ENCODE measurements around the gene MAD2L1BP.
"Not testable (repeated sequence)": the region's sequence is repeated elsewhere in the genome, so short reads cannot be mapped to it uniquely, and the experiment has no call there.

Gene MAD2L1BP

DNA sequence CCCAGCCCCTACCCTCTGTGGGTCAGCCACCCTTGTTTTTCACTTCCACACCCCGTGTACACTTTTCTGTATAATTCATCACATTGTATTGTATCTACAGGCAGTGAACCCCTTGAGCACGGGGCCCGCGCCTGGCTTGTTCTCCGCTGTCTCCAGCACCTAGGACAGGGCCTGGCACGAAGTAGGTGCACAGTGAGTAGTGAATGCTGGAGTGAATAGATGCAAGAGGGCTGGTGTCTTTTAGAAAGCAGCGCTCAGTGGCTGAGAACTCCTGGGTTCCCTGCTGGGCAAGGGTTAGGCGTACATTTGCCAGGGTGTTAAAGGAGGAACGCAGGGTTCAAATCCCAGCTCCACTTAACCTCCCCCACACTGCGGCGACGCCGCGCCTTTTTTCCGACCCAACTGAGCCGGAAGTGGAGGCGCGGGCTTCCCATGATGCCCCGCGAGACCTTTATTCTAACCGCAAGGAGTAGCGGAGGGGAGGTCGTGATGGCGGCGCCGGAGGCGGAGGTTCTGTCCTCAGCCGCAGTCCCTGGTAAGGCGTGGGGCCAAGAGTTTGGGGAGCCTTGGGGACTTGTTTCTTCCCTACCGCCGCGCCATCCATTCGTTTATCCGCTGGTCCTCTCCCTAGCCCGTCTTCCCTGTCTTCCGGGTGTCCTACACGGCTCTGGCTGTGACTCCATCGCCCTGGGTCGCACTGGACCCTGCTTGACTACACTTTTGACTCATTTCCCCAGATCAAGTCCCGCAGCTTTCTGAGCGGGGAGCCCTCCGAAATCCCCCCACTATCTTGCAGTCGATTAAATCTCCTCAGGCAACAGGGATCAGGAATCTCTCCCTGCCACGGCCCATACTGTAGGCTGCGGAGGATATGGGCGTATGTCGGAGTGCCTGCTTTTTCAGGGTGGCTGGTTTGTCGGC, at the start of gene MAD2L1BP:
Gene MAD2L1BP, plus strand, starts transcription at position 454 of the 921 bp plus-strand sequence. Its CDS starts 36 bp downstream, at position 490.
- no peaks in the 10 kb centered on the region for H3K27me3 Mint-ChIP-seq
- ATAC-seq (ENCODE audit: low read depth) (peak; percentile 92), DNase-seq (ENCODE audit: low spot score in 2 of 2) (peak; percentile 66 to 71)
- H3K27ac Mint-ChIP-seq, result peak within 1 kb of the TSS; percentile 96
- peak within 1 kb of the TSS; percentile 95 for H3K4me3 Mint-ChIP-seq
- H3K9me3 Mint-ChIP-seq, result no peaks in the 10 kb centered on the region
- H3K4me1 Mint-ChIP-seq, result peaks cover 31% of the 10 kb centered on the region
- H3K36me3 Mint-ChIP-seq, result peaks cover 11% of the 10 kb centered on the region

DNA sequence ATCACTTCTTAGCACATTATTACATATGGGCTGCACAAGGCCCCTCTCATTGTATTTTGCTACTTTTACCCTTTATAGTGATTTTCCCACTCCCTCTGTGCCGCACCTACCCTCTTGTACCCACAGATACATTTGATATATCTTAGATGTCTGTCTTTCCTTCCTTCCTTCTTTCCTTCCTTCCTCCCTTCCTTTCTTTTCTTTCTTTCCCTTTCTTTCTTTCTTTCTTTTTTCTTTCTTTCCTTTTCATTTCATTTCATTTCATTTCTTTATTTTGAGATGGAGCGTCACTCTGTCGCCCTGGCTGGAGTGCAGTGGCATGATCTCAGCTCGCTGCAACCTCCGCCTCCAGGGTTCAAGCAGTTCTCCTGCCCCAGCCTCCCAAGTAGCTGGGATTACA, 47.4 kb upstream of the MAD2L1BP start:
- Mint-ChIP-seq H3K4me3 (no peak overlapping the region), H3K36me3 (peaks cover 24% of the 10 kb centered on the region), H3K4me1 (peaks cover 5% of the 10 kb centered on the region), H3K9me3 (no peaks in the 10 kb centered on the region), H3K27me3 (no peaks in the 10 kb centered on the region), H3K27ac (no peak overlapping the region)
- DNase-seq (ENCODE audit: low spot score in 2 of 2) (no peak), ATAC-seq (ENCODE audit: low read depth) (no peak)

- DNase-seq (ENCODE audit: low spot score in 2 of 2); ATAC-seq (ENCODE audit: low read depth); H3K27me3 Mint-ChIP-seq; H3K4me1 Mint-ChIP-seq; H3K4me3 Mint-ChIP-seq; H3K27ac Mint-ChIP-seq; H3K9me3 Mint-ChIP-seq: not testable (repeated sequence)
- peaks cover 18% of the 10 kb centered on the region for H3K36me3 Mint-ChIP-seq
These were observed 46.1 kb upstream of the MAD2L1BP start for GRCh38 chr6:43589564-43589963.

DNA sequence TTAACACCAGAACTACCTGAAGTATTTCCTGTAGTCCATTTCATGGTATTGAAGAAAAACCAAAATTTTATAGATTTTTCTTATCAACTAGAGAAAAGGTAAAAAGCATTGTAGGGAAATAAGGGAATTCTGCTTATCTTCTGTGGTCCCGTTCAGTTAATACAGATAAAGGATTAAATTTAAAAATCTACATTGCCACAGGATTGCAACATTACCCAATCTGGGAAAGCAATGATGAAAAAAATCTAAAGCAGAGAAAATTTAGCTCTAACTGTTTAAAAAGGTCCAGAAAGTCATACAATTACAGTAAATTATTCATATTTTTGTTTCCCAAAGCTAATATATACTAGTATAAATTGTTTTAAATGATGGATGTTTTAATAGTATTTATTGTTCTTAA, 41.7 kb upstream of the MAD2L1BP start:
- Mint-ChIP-seq H3K4me3 (no peak overlapping the region), H3K27me3 (no peaks in the 10 kb centered on the region), H3K4me1 (no peaks in the 10 kb centered on the region), H3K27ac (no peak overlapping the region), H3K9me3 (no peaks in the 10 kb centered on the region), H3K36me3 (peaks cover 11% of the 10 kb centered on the region)
- DNase-seq (ENCODE audit: low spot score in 2 of 2) (no peak), ATAC-seq (ENCODE audit: low read depth) (no peak)

- H3K4me1 Mint-ChIP-seq, result no peaks in the 10 kb centered on the region
- ATAC-seq (ENCODE audit: low read depth) (no peak), DNase-seq (ENCODE audit: low spot score in 2 of 2) (no peak)
- no peak overlapping the region for H3K27ac Mint-ChIP-seq
- no peak overlapping the region for H3K4me3 Mint-ChIP-seq
- H3K27me3 Mint-ChIP-seq, result no peaks in the 10 kb centered on the region
- H3K36me3 Mint-ChIP-seq, result peaks cover 22% of the 10 kb centered on the region
- H3K9me3 Mint-ChIP-seq, result no peaks in the 10 kb centered on the region
These were observed 35.0 kb upstream of the MAD2L1BP start for GRCh38 chr6:43600595-43600994.

DNA sequence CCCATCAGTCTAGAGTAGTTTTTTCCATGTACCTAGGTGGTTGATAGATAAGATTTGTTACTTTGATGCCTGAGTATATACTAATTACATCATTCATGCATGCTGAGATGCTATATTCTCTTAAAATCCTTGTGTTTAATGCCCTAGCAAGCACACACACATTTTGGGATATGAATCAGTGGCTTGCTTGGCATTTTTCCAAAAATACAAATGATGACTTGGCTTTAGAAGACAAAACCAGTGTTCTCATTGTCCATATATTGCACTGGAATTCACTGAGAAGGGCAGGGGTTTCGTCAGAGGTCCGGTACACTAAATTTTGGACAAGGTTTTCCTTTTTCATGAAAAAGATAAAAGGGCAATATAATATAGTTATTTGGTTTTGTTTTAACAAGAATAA, 31.5 kb upstream of the MAD2L1BP start:
- no peak overlapping the region for H3K4me3 Mint-ChIP-seq
- ATAC-seq (ENCODE audit: low read depth), result no peak
- no peak overlapping the region for H3K27ac Mint-ChIP-seq
- H3K36me3 Mint-ChIP-seq, result peaks cover 28% of the 10 kb centered on the region
- peaks cover 9% of the 10 kb centered on the region for H3K4me1 Mint-ChIP-seq
- no peaks in the 10 kb centered on the region for H3K9me3 Mint-ChIP-seq
- H3K27me3 Mint-ChIP-seq, result no peaks in the 10 kb centered on the region
- DNase-seq (ENCODE audit: low spot score in 2 of 2), result no peak

GRCh38 chr6:43606019-43606418, 29.6 kb upstream of the MAD2L1BP start:
- no peak overlapping the region for H3K4me3 Mint-ChIP-seq
- ATAC-seq (ENCODE audit: low read depth) (no peak), DNase-seq (ENCODE audit: low spot score in 2 of 2) (no peak)
- H3K9me3 Mint-ChIP-seq, result no peaks in the 10 kb centered on the region
- H3K27me3 Mint-ChIP-seq, result no peaks in the 10 kb centered on the region
- peaks cover 27% of the 10 kb centered on the region for H3K36me3 Mint-ChIP-seq
- peaks cover 11% of the 10 kb centered on the region for H3K4me1 Mint-ChIP-seq
- H3K27ac Mint-ChIP-seq, result no peak overlapping the region

DNA sequence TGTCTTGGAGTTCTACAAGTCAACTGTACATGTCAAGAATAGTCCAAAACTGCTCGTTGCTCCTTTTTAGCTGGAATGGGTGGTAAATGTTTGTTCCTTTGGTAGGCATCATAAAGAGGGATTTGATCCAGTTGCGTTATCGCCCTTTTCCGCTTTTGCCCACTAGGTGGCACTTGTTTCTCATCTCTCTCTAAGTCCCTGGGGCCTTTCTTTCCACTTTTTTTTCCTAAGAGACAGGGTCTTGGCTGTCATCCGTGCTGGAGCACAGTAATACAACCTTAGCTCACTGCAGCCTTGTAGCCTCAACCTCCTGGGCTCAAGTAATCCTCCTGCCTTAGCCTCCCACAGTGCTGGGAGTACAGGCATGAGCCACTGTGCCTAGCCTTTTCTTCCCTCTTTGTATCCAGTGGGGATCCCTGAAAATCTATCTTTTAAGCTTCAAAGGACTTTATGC, 27.3 kb upstream of the MAD2L1BP start:
- peak; percentile 39 to 49 for DNase-seq (ENCODE audit: low spot score in 2 of 2)
- Mint-ChIP-seq H3K27ac (peak overlapping the region; percentile 16), H3K9me3 (no peaks in the 10 kb centered on the region), H3K4me1 (peaks cover 11% of the 10 kb centered on the region), H3K27me3 (no peaks in the 10 kb centered on the region), H3K36me3 (peaks cover 26% of the 10 kb centered on the region), H3K4me3 (no peak overlapping the region)
- peak; percentile 45 for ATAC-seq (ENCODE audit: low read depth)

DNA sequence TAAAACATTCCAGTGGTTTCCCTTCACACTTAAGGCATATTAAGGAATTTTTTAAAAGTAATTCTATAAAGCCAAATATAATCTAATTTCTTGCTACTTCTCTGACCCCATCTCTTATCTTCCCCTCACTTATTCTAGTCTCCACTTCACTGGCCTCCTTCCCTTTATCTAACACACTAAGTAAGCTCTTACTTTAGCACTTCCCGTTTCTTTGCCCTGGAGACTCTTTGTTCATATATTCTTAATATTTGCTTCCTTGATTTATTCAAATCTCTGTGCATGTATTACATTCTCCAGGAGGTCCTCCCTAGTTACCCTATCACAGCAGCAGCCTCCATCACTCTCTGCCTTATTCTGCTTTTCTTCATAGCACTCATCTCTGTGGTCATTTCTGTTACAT, 26.8 kb upstream of the MAD2L1BP start:
- Mint-ChIP-seq H3K36me3 (peaks cover 29% of the 10 kb centered on the region), H3K27ac (peak overlapping the region; percentile 3), H3K27me3 (no peaks in the 10 kb centered on the region), H3K4me3 (no peak overlapping the region), H3K9me3 (no peaks in the 10 kb centered on the region), H3K4me1 (peaks cover 11% of the 10 kb centered on the region)
- ATAC-seq (ENCODE audit: low read depth) (peak; percentile 77), DNase-seq (ENCODE audit: low spot score in 2 of 2) (no peak)

- no peak overlapping the region for H3K4me3 Mint-ChIP-seq
- no peaks in the 10 kb centered on the region for H3K27me3 Mint-ChIP-seq
- H3K4me1 Mint-ChIP-seq, result peaks cover 11% of the 10 kb centered on the region
- ATAC-seq (ENCODE audit: low read depth) (no peak), DNase-seq (ENCODE audit: low spot score in 2 of 2) (no peak)
- peaks cover 30% of the 10 kb centered on the region for H3K36me3 Mint-ChIP-seq
- H3K27ac Mint-ChIP-seq, result no peak overlapping the region
- no peaks in the 10 kb centered on the region for H3K9me3 Mint-ChIP-seq
These were observed 26.2 kb upstream of the MAD2L1BP start for GRCh38 chr6:43609402-43609801.

GRCh38 chr6:43610431-43610830, 25.2 kb upstream of the MAD2L1BP start:
- DNase-seq (ENCODE audit: low spot score in 2 of 2) (no peak), ATAC-seq (ENCODE audit: low read depth) (no peak)
- Mint-ChIP-seq H3K36me3 (peaks cover 27% of the 10 kb centered on the region), H3K4me1 (peaks cover 11% of the 10 kb centered on the region), H3K27me3 (no peaks in the 10 kb centered on the region), H3K9me3 (no peaks in the 10 kb centered on the region), H3K27ac (no peak overlapping the region), H3K4me3 (no peak overlapping the region)

GRCh38 chr6:43613721-43614395, 21.8 kb upstream of the MAD2L1BP start:
- Mint-ChIP-seq H3K9me3 (no peaks in the 10 kb centered on the region), H3K27me3 (no peaks in the 10 kb centered on the region), H3K4me3 (no peak overlapping the region), H3K36me3 (peaks cover 18% of the 10 kb centered on the region), H3K4me1 (peaks cover 4% of the 10 kb centered on the region), H3K27ac (no peak overlapping the region)
- no peak for ATAC-seq (ENCODE audit: low read depth)
- DNase-seq (ENCODE audit: low spot score in 2 of 2), result no peak

GRCh38 chr6:43614396-43614730, 21.3 kb upstream of the MAD2L1BP start:
- H3K27me3 Mint-ChIP-seq, result no peaks in the 10 kb centered on the region
- DNase-seq (ENCODE audit: low spot score in 2 of 2) (no peak), ATAC-seq (ENCODE audit: low read depth) (no peak)
- H3K4me1 Mint-ChIP-seq, result peaks cover 1% of the 10 kb centered on the region
- H3K4me3 Mint-ChIP-seq, result no peak overlapping the region
- H3K27ac Mint-ChIP-seq, result no peak overlapping the region
- no peaks in the 10 kb centered on the region for H3K9me3 Mint-ChIP-seq
- peaks cover 18% of the 10 kb centered on the region for H3K36me3 Mint-ChIP-seq

- ATAC-seq (ENCODE audit: low read depth) (no peak), DNase-seq (ENCODE audit: low spot score in 2 of 2) (no peak)
- Mint-ChIP-seq H3K4me1 (peaks cover 3% of the 10 kb centered on the region), H3K9me3 (no peaks in the 10 kb centered on the region), H3K4me3 (no peak overlapping the region), H3K36me3 (peaks cover 23% of the 10 kb centered on the region), H3K27me3 (no peaks in the 10 kb centered on the region), H3K27ac (peak overlapping the region; percentile 68)
These were observed 18.7 kb upstream of the MAD2L1BP start for GRCh38 chr6:43616725-43617472.
